Measurements from ENCODE around the gene FANCE.
A peak's percentile ranks its signal among the peaks of the same experiment; 100 is the strongest.

The FANCE gene

GRCh38 chr6:35469751-35470662 lies 17.9 kb downstream of the FANCE start:
- no peak for DNase-seq (ENCODE audit: low spot score)
- Histone ChIP-seq H3K4me1 (ENCODE audit: control insufficient read depth in 2 of 2, insufficient read depth in 1 of 2, low read depth in 1 of 2, low read length in 2 of 2) (peaks cover 16 to 20% of the 10 kb centered on the region in 2 donors), H3K79me1 (ENCODE audit: low read depth, low read length) (peaks cover 10% of the 10 kb centered on the region), H3K27ac (replicated peaks; ENCODE audit: low read length) (no peak overlapping the region), H3K18ac (ENCODE audit: low read length) (no peak overlapping the region), H3K9me3 (replicated peaks in 1 of 2; ENCODE audit: control insufficient read depth in 2 of 2, insufficient read depth in 1 of 2, low read depth in 1 of 2, low read length in 2 of 2) (no peaks in the 10 kb centered on the region), H3K9ac (ENCODE audit: low read depth, low read length, poor library complexity) (peak overlapping the region; percentile 71), H3K23ac (ENCODE audit: low read depth, low read length, poor library complexity) (peak overlapping the region; percentile 47), H3K14ac (ENCODE audit: low read length) (no peak overlapping the region), H2AK5ac (ENCODE audit: low read depth, low read length) (no peak overlapping the region), H3K27me3 (ENCODE audit: control insufficient read depth in 3 of 3, insufficient read depth in 3 of 3, low read depth in 1 of 3, low read length in 3 of 3) (no peaks in the 10 kb centered on the region), H3K4me2 (ENCODE audit: insufficient read depth, low read length, poor library complexity, severe bottlenecking) (peak overlapping the region; percentile 65), H4K8ac (ENCODE audit: low read depth, low read length) (no peak overlapping the region), H3K4me3 (ENCODE audit: low read length in 2 of 2) (peak overlapping the region; percentile 97), H4K91ac (ENCODE audit: low read depth, low read length, poor library complexity) (no peak overlapping the region), H3K36me3 (replicated peaks in 1 of 2; ENCODE audit: control insufficient read depth in 2 of 2, insufficient read depth in 2 of 2, low read length in 2 of 2) (peaks cover 45 to 88% of the 10 kb centered on the region in 2 donors), H2BK15ac (ENCODE audit: low read length) (no peak overlapping the region), H3K4ac (ENCODE audit: low read length) (no peak overlapping the region), H2BK12ac (ENCODE audit: low read length) (no peak overlapping the region), H2BK5ac (ENCODE audit: low read length) (no peak overlapping the region), H2AFZ (ENCODE audit: low read length) (no peak overlapping the region), H2BK120ac (ENCODE audit: low read depth, low read length) (no peak overlapping the region)
- no CpG with 5 or more reads among the region's 18 CpGs for WGBS, 2 donors (ENCODE audit: extremely low coverage in 2 of 2, insufficient read length in 2 of 2, insufficient replicate concordance in 1 of 2)

- Histone ChIP-seq H3K23ac (ENCODE audit: low read depth, low read length, poor library complexity) (no peak overlapping the region), H4K8ac (ENCODE audit: low read depth, low read length) (no peak overlapping the region), H2AFZ (ENCODE audit: low read length) (no peak overlapping the region), H2AK5ac (ENCODE audit: low read depth, low read length) (no peak overlapping the region), H3K36me3 (replicated peaks in 1 of 2; ENCODE audit: control insufficient read depth in 2 of 2, insufficient read depth in 2 of 2, low read length in 2 of 2) (peaks cover 49 to 90% of the 10 kb centered on the region in 2 donors), H2BK5ac (ENCODE audit: low read length) (no peak overlapping the region), H3K4ac (ENCODE audit: low read length) (no peak overlapping the region), H3K9me3 (replicated peaks in 1 of 2; ENCODE audit: control insufficient read depth in 2 of 2, insufficient read depth in 1 of 2, low read depth in 1 of 2, low read length in 2 of 2) (no peaks in the 10 kb centered on the region), H3K27me3 (ENCODE audit: control insufficient read depth in 3 of 3, insufficient read depth in 3 of 3, low read depth in 1 of 3, low read length in 3 of 3) (no peaks in the 10 kb centered on the region), H3K4me1 (ENCODE audit: control insufficient read depth in 2 of 2, insufficient read depth in 1 of 2, low read depth in 1 of 2, low read length in 2 of 2) (peaks cover 16 to 21% of the 10 kb centered on the region in 2 donors), H4K91ac (ENCODE audit: low read depth, low read length, poor library complexity) (no peak overlapping the region), H3K79me1 (ENCODE audit: low read depth, low read length) (peaks cover 10% of the 10 kb centered on the region), H3K9ac (ENCODE audit: low read depth, low read length, poor library complexity) (no peak overlapping the region), H2BK15ac (ENCODE audit: low read length) (no peak overlapping the region), H3K18ac (ENCODE audit: low read length) (no peak overlapping the region), H3K14ac (ENCODE audit: low read length) (no peak overlapping the region), H2BK12ac (ENCODE audit: low read length) (no peak overlapping the region), H3K4me2 (ENCODE audit: insufficient read depth, low read length, poor library complexity, severe bottlenecking) (peak overlapping the region; percentile 65), H3K27ac (replicated peaks; ENCODE audit: low read length) (no peak overlapping the region), H3K4me3 (ENCODE audit: low read length in 2 of 2) (no peak overlapping the region), H2BK120ac (ENCODE audit: low read depth, low read length) (no peak overlapping the region)
- WGBS, 2 donors (ENCODE audit: extremely low coverage in 2 of 2, insufficient read length in 2 of 2, insufficient replicate concordance in 1 of 2) = no CpG with 5 or more reads among the region's 3 CpGs
- no peak for DNase-seq (ENCODE audit: low spot score)
Measured at GRCh38 chr6:35470663-35471120, 18.6 kb downstream of the FANCE start.

- no CpG with 5 or more reads among the region's 8 CpGs for WGBS, 2 donors (ENCODE audit: extremely low coverage in 2 of 2, insufficient read length in 2 of 2, insufficient replicate concordance in 1 of 2)
- H3K36me3 ChIP-seq (replicated peaks in 1 of 2; ENCODE audit: control insufficient read depth in 2 of 2, insufficient read depth in 2 of 2, low read length in 2 of 2) = peaks cover 46 to 89% of the 10 kb centered on the region in 2 donors
Measured at GRCh38 chr6:35471836-35472345, 19.8 kb downstream of the FANCE start.

More at GRCh38 chr6:35471836-35472345, 19.8 kb downstream of the FANCE start:
- Histone ChIP-seq H2BK120ac (ENCODE audit: low read depth, low read length) (no peak overlapping the region), H3K18ac (ENCODE audit: low read length) (no peak overlapping the region), H2AK5ac (ENCODE audit: low read depth, low read length) (no peak overlapping the region), H3K23ac (ENCODE audit: low read depth, low read length, poor library complexity) (no peak overlapping the region), H2BK12ac (ENCODE audit: low read length) (no peak overlapping the region), H3K79me1 (ENCODE audit: low read depth, low read length) (peaks cover 10% of the 10 kb centered on the region), H4K91ac (ENCODE audit: low read depth, low read length, poor library complexity) (no peak overlapping the region), H3K4me3 (ENCODE audit: low read length in 2 of 2) (no peak overlapping the region), H3K9ac (ENCODE audit: low read depth, low read length, poor library complexity) (no peak overlapping the region), H3K27me3 (ENCODE audit: control insufficient read depth in 3 of 3, insufficient read depth in 3 of 3, low read depth in 1 of 3, low read length in 3 of 3) (no peaks in the 10 kb centered on the region), H3K27ac (replicated peaks; ENCODE audit: low read length) (no peak overlapping the region), H2BK5ac (ENCODE audit: low read length) (no peak overlapping the region), H3K4ac (ENCODE audit: low read length) (no peak overlapping the region), H3K9me3 (replicated peaks in 1 of 2; ENCODE audit: control insufficient read depth in 2 of 2, insufficient read depth in 1 of 2, low read depth in 1 of 2, low read length in 2 of 2) (no peaks in the 10 kb centered on the region), H2AFZ (ENCODE audit: low read length) (no peak overlapping the region), H3K4me1 (ENCODE audit: control insufficient read depth in 2 of 2, insufficient read depth in 1 of 2, low read depth in 1 of 2, low read length in 2 of 2) (peaks cover 16 to 21% of the 10 kb centered on the region in 2 donors), H4K8ac (ENCODE audit: low read depth, low read length) (no peak overlapping the region), H3K14ac (ENCODE audit: low read length) (no peak overlapping the region), H3K4me2 (ENCODE audit: insufficient read depth, low read length, poor library complexity, severe bottlenecking) (no peak overlapping the region), H2BK15ac (ENCODE audit: low read length) (no peak overlapping the region)
- DNase-seq (ENCODE audit: low spot score) = no peak
